GM23338 (cell line): Measurements from ENCODE around the gene ERC1. TPM values are rescaled to one million over a fixed set of nuclear protein-coding genes. Genes with fewer than 3 reads are reported as not detected.

ENCODE experiments used
- ATAC-seq: fragments of 200-7000 bp; cut with Tn5 transposase; 3 replicates; pipeline ENCODE4 v1.9.1; 2020
- DNase-seq: peaks from one replicate; pipeline ENCODE4 v3.0.0-alpha.2; 2015; ENCODE audit warnings: low spot score
- H2AFZ ChIP-seq: fragments of 200-600 bp; sonication (generic); 2 replicates; pipeline ENCODE4 v1.8.0; 2016; ENCODE audit warnings: antibody characterized with exemption, mild to moderate bottlenecking, moderate library complexity
- H3F3A ChIP-seq: fragments of 200-600 bp; sonication (generic); replicated peaks from 2 replicates; pipeline ENCODE4 v1.8.0; 2017; ENCODE audit warnings: antibody characterized with exemption, mixed run types, low read depth
- H3K27ac ChIP-seq: fragments of 200-600 bp; sonication (generic); 2 replicates; pipeline ENCODE4 v1.6.1; 2016; ENCODE audit warnings: low read depth
- H3K27me3 ChIP-seq: fragments of 200-600 bp; sonication (generic); 2 replicates; pipeline ENCODE4 v1.8.0; 2016; ENCODE audit warnings: mild to moderate bottlenecking, mixed run types, moderate library complexity; ENCODE audit not compliant: insufficient read depth
- H3K36me3 ChIP-seq: fragments of 200-600 bp; sonication (generic); 2 replicates; pipeline ENCODE4 v1.8.0; 2016; ENCODE audit warnings: mild to moderate bottlenecking; ENCODE audit not compliant: insufficient read depth
- H3K4me1 ChIP-seq: fragments of 200-600 bp; sonication (generic); 2 replicates; pipeline ENCODE4 v1.8.0; 2016; ENCODE audit warnings: mild to moderate bottlenecking, moderate library complexity; ENCODE audit not compliant: insufficient read depth
- H3K4me2 ChIP-seq: fragments of 200-600 bp; sonication (generic); 2 replicates; pipeline ENCODE4 v1.7.1; 2017; ENCODE audit warnings: mixed run types
- H3K4me3 ChIP-seq: fragments of 200-600 bp; sonication (generic); 2 replicates; pipeline ENCODE4 v1.6.1; 2016; ENCODE audit warnings: mixed run types
- H3K79me2 ChIP-seq: fragments of 200-600 bp; sonication (generic); replicated peaks from 2 replicates; pipeline ENCODE4 v1.8.0; 2017; ENCODE audit warnings: mild to moderate bottlenecking; ENCODE audit not compliant: insufficient read depth
- H3K9me2 ChIP-seq: fragments of 200-600 bp; sonication (generic); 2 replicates; pipeline ENCODE4 v1.8.0; 2017; ENCODE audit not compliant: insufficient read depth
- H4K20me1 ChIP-seq: fragments of 200-600 bp; sonication (generic); replicated peaks from 2 replicates; pipeline ENCODE4 v1.8.0; 2017; ENCODE audit warnings: mild to moderate bottlenecking; ENCODE audit not compliant: insufficient read depth
- H3K27ac Mint-ChIP-seq: 2 replicates; pipeline ENCODE4 v1.8.0; 2020; ENCODE audit warnings: inconsistent platforms, mild to moderate bottlenecking, moderate library complexity, mixed read lengths
- H3K27me3 Mint-ChIP-seq: 3 replicates; pipeline ENCODE4 v1.8.0; 2022; ENCODE audit warnings: low read depth, mild to moderate bottlenecking, moderate library complexity, mixed read lengths, inconsistent platforms; ENCODE audit not compliant: insufficient read depth, poor library complexity
- H3K36me3 Mint-ChIP-seq: 3 replicates; pipeline ENCODE4 v1.8.0; 2021; ENCODE audit warnings: low read depth, mild to moderate bottlenecking, inconsistent platforms, moderate library complexity, mixed read lengths
- H3K4me1 Mint-ChIP-seq: 3 replicates; pipeline ENCODE4 v1.8.0; 2020; ENCODE audit warnings: mild to moderate bottlenecking, inconsistent platforms, mixed read lengths
- H3K4me3 Mint-ChIP-seq: 3 replicates; pipeline ENCODE4 v1.8.0; 2021; ENCODE audit warnings: moderate library complexity, mild to moderate bottlenecking, inconsistent platforms, mixed read lengths
- H3K9me3 Mint-ChIP-seq: 3 replicates; pipeline ENCODE4 v1.8.0; 2020; ENCODE audit warnings: moderate library complexity, mild to moderate bottlenecking, inconsistent platforms, mixed read lengths
- CREB1 ChIP-seq: fragments of 250-450 bp; sonication (Bioruptor Pico); IDR thresholded peaks from 2 replicates; pipeline ENCODE4 v1.5.0; 2020; ENCODE audit warnings: low read depth, mild to moderate bottlenecking, moderate library complexity
- CTCF ChIP-seq, 2 experiments: fragments of 200-600 bp in 1 of 2; sonication (generic) in 1 of 2; conservative IDR thresholded peaks; 2 replicates each; pipeline versions ENCODE4 v1.5.1 to v1.6.1; 2016 to 2017; ENCODE audit warnings: antibody characterized with exemption in 2 of 2, low read depth in 2 of 2, mild to moderate bottlenecking in 2 of 2, moderate library complexity in 1 of 2
- ETS1 ChIP-seq: IDR thresholded peaks from 2 replicates; pipeline ENCODE4 v1.6.1; 2016; ENCODE audit warnings: antibody characterized with exemption
- EZH2 ChIP-seq: fragments of 200-600 bp; sonication (generic); IDR thresholded peaks from one replicate; pipeline ENCODE4 v1.8.0; 2017; ENCODE audit warnings: antibody characterized with exemption, mild to moderate bottlenecking, low read depth; ENCODE audit not compliant: unreplicated experiment
- EZH2phosphoT487 ChIP-seq: fragments of 200-600 bp; sonication (generic); IDR thresholded peaks from one replicate; pipeline ENCODE4 v1.8.1; 2018; ENCODE audit warnings: antibody characterized with exemption; ENCODE audit not compliant: unreplicated experiment
- JUNB ChIP-seq: IDR thresholded peaks from one replicate; pipeline ENCODE4 v1.6.1; 2016; ENCODE audit warnings: antibody characterized with exemption; ENCODE audit not compliant: unreplicated experiment
- NANOG ChIP-seq: IDR thresholded peaks from 2 replicates; pipeline ENCODE4 v1.6.1; 2016; ENCODE audit warnings: antibody characterized with exemption, borderline replicate concordance
- POLR2AphosphoS5 ChIP-seq: IDR thresholded peaks from 2 replicates; pipeline ENCODE4 v1.6.1; 2016; ENCODE audit warnings: antibody characterized with exemption, low read depth
- REST ChIP-seq: IDR thresholded peaks from one replicate; pipeline ENCODE4 v1.6.1; 2018; ENCODE audit warnings: antibody characterized with exemption; ENCODE audit not compliant: unreplicated experiment
- STAT1 ChIP-seq: IDR thresholded peaks from one replicate; pipeline ENCODE4 v1.6.1; 2016; ENCODE audit warnings: antibody characterized with exemption; ENCODE audit not compliant: unreplicated experiment
- ZNF114 ChIP-seq: fragments of 250-450 bp; sonication (Bioruptor Pico); IDR thresholded peaks from 2 replicates; pipeline ENCODE4 v1.5.0; 2020; ENCODE audit warnings: mild to moderate bottlenecking, moderate library complexity
- ZNF331 ChIP-seq: fragments of 250-450 bp; sonication (Bioruptor Pico); IDR thresholded peaks from 2 replicates; pipeline ENCODE4 v1.5.0; 2020; ENCODE audit warnings: low read depth, mild to moderate bottlenecking, moderate library complexity
- ZNF462 ChIP-seq: fragments of 250-450 bp; sonication (Bioruptor Pico); IDR thresholded peaks from 2 replicates; pipeline ENCODE4 v1.5.0; 2020; ENCODE audit warnings: mild to moderate bottlenecking, moderate library complexity
- polyA plus RNA-seq: library from polyadenylated mRNA; unstranded; fragments of >200 nt; fragmentation: Nextera tagmentation; extraction: Ambion mirVana; gene quantifications from 2 replicates; pipeline ENCODE4 v1.2.1, GENCODE V29; 2016
- total RNA-seq: library from RNA; depleted of rRNA; stranded (reverse); fragments of >200 nt; shearing (Covaris generic); gene quantifications from 2 replicates; pipeline ENCODE4 v1.2.3, GENCODE V29; 2014

Gene ERC1
- total and polyA plus RNA-seq, 2 experiments from 2014 or later = 28.1 to 35.3 TPM

GRCh38 chr12:1157046-1157445 lies 166.0 kb downstream of the ERC1 start:
- Mint-ChIP-seq H3K4me1 (no peaks in the 10 kb centered on the region), H3K27me3 (no peaks in the 10 kb centered on the region), H3K36me3 (no peaks in the 10 kb centered on the region; the same call in 2 of the 3 replicates), H3K4me3 (no peak overlapping the region), H3K27ac (no peak overlapping the region), H3K9me3 (no peaks in the 10 kb centered on the region)
- DNase-seq (no peak), ATAC-seq (no peak)
- Histone ChIP-seq H3K4me1 (no peaks in the 10 kb centered on the region), H3K4me2 (no peak overlapping the region), H3K27me3 (no peaks in the 10 kb centered on the region), H3K9me2 (no peaks in the 10 kb centered on the region), H2AFZ (no peak overlapping the region), H3K79me2 (no peaks in the 10 kb centered on the region), H3K27ac (no peak overlapping the region), H4K20me1 (no peaks in the 10 kb centered on the region), H3F3A (no peaks in the 10 kb centered on the region), H3K4me3 (no peak overlapping the region), H3K36me3 (no peaks in the 10 kb centered on the region)
- TF ChIP-seq CTCF (conservative IDR thresholded peaks at IDR 0.05; ENCODE audit: low read depth in 2 of 2) = no peak
- TF ChIP-seq ZNF331 = no peak
- no peak for TF ChIP-seq ZNF462
- TF ChIP-seq NANOG = no peak
- no peak for TF ChIP-seq JUNB
- TF ChIP-seq EZH2phosphoT487 = no peak
- TF ChIP-seq EZH2 = no peak
- TF ChIP-seq ETS1 = no peak
- TF ChIP-seq STAT1 = no peak
- TF ChIP-seq ZNF114 (CRISPR knock-in tag) = no peak
- no peak for TF ChIP-seq REST
- TF ChIP-seq POLR2AphosphoS5 = no peak
- TF ChIP-seq CREB1 (CRISPR knock-in tag) = no peak
